ENCODE results near the gene JAM2. TPM values are rescaled to one million over a fixed set of nuclear protein-coding genes. Genes with fewer than 3 reads are reported as not detected.
"Not testable (repeated sequence)": the region's sequence is repeated elsewhere in the genome, so short reads cannot be mapped to it uniquely, and the experiment has no call there.

The JAM2 gene
- total RNA-seq: 42.5 TPM

- DNase-seq: peak; percentile 79
Observed at GRCh38 chr21:25638660-25639550, at the start of gene JAM2. Gene JAM2 (plus strand): TSS chr21:25639258. CDS start chr21:25639822, 564 bp downstream.

- DNase-seq: no peak
Observed at GRCh38 chr21:25589887-25590286, 49.2 kb upstream of the JAM2 start.

DNA sequence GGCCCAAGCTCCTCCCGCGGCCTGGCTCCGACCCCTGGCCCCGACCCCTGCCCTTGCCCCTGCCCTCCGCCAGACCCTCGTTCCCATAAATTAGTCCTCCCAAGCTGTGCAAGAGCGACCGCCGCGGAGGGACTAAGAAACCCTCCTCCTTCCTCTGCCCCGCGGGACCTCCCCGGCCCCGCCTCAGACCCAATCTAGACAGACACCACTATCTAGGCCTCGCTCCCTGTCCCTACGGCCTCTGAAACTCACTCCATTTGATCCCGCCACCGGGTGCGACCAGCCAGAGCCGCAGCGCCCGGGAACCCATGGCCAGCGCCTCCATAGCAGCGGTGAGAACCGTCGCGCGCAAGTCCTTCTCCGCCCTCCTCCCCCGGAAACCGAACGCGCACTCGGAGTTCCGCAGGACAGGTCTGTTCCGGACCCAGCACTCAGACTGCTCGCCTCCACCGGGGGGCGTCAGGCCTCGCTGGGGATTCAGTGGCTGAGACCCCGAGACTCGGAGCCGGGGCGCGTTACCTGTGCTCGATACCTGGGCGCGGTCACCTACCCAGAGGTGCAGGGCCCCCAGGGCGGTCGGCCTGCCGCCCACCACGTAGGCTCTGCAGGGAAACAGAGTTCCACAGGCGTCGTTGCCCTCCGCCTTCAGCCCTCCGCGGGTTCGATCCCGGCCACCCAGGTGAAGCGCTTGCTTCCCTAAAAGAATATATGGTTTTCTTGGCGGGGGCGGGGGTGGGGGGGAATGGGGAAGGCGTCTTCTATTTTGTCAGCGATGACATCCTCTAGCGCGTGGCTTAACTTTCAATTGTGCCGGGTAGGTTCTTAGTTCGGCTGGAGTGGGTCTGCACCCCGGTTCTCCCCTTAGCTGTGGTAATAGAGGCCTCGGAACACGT is 31.7 kb upstream of the JAM2 start, which contains the start of gene MRPL39:
Gene MRPL39, minus strand, starts transcription at position 331 of the 893 bp plus-strand sequence. Its CDS starts 6 bp downstream, at position 325.
- peak; percentile 95 for DNase-seq

DNA sequence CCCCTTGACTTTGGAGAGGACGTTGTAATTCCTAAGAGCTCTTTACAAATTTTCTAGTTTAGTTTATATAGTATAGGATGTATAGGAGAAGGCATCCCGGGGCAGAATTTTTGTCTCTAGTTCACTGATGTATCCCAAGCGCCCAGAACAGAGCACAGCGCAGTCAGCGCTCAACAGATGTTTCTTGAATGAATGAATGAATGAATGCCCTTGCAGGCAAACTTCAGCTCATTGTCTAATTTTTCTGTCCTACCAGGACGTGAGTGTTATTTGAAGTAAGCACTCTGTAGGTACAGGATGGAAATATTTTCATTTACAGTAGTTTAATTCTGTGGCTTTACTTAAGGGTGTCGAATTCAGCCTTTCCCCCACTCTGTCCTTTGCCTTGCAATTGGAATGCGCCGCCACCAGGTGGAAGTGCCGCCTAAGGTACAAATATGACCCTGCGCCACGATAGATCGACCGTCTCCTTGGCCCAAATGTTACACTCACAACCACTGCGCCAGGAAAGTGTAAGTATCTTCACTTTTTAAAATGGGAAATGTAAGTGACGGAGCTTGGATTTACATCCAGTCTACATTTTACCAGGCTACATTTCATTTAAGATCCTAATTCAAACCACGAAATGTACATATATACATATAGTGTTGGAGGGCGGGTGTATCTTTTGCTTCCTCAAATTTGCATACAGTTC is 30.9 kb upstream of the JAM2 start:
- DNase-seq: peak; percentile 94

DNA sequence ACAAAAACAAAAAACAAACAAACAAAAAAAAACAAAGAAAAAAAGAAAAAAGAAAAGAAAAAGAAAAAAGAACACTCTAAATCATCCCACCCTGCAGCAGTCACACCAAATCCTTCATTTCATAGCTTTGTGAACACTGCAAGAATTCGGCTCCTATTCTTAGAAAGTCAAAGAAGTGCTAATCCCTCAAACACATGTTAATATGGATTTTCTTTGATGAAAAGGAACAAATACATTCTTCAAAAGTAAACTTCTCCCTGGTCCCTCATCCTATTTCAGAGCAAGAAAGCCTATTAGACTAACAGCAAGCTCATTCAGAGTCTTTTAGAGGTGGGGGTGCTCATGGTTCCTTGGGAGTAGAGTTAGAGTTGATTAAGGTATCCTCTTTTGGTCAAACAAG is 24.6 kb upstream of the JAM2 start:
- DNase-seq: no peak

GRCh38 chr21:25615880-25616279 is 23.2 kb upstream of the JAM2 start:
- DNase-seq: peak; percentile 69

- DNase-seq: no peak
Observed at GRCh38 chr21:25619198-25619597, 19.9 kb upstream of the JAM2 start.

GRCh38 chr21:25624511-25624910 is 14.5 kb upstream of the JAM2 start:
- no peak for DNase-seq

- no peak for DNase-seq
Observed at GRCh38 chr21:25625036-25625435, 14.0 kb upstream of the JAM2 start.

DNA sequence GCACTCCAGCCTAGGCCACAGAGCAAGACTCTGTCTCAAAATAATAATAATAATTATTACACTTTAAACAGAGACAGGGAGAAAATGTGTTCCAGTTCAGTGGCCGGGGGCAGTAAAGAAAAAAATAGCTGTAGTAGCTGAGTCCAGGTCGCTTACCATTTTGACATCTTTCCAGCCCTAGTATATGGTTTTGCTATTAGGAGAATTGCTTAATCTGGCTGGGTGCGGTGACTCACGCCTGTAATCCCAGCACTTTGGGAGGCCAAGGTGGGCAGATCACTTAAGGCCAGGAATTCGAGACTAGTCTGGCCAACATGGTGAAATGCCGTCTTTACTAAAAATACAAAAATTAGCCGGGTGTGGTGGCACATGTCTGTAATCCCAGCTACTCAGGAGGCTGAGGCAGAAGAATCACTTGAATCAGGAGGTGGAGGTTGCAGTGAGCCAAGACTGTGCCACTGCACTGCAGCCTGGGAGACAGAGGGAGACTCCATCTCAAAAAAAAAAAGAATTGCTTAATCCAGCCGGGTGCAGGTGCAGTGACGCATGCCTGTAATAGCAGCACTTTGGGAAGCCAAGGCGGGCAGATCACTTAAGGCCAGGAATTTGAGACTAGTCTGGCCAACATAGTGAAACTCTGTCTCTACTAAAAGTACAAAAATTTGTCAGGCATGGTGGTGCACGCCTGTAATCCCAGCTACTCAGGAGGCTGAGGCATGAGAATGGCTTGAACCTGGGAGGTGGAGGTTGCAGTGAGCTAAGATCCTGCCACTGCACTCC is 13.1 kb upstream of the JAM2 start:
- DNase-seq: not testable (repeated sequence)

- DNase-seq: peak; percentile 54
Observed at GRCh38 chr21:25626757-25627156, 12.3 kb upstream of the JAM2 start.

DNA sequence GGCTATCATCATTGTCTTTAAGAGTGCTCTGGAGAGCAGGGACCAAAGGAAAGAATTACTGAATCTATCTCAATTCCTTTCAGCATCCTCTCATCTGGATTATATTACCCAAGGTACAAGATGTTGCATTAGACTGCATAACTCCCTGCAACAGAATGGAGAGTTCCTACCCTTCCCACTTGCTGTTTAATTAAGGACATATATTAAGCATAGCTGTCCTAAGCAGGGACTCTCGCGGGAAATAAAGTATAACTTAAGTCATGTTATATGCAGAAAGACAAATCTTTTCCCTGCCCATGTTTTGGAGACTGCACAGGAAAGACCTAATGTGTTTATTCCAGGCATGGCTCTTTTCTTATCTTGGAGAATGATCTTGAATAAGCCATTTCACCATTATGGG is 6.8 kb upstream of the JAM2 start:
- no peak for DNase-seq

DNA sequence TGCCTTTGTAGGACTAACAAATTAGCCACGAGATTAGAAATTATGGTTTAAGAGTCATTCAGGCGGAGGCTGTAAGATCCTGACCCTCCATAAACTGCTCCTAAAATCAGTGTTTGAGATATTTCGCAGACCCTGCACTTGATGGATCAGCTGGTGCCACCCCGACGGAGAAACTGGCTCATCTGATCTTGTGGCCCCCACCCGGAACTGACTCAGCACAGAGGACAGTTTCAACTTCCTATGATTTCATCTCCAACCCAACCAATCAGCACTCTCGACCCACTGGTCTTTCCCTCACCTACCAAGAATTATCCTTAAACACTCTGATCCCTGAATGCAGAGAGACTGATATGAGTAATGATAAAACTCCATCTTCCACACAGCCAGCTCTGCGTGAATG is 3.7 kb upstream of the JAM2 start:
- DNase-seq: no peak

DNA sequence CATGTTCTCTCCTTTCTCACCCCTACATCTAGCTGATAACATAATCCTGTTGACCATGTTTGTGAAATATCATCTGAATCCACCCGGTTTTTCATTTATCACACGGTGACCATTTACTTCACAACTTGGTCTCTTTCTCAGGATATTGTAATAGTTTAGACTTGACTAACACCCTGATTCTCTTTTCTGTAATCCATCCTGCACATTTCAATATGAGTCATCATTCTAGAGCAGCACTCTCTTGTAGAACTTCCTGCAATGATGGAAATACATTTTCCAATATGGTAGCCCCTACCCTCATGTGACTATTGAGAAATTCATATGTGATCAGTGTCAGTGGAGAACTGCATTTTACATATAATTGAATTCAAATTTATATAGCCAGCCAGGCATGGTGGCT is 2.3 kb upstream of the JAM2 start:
- DNase-seq: no peak

DNA sequence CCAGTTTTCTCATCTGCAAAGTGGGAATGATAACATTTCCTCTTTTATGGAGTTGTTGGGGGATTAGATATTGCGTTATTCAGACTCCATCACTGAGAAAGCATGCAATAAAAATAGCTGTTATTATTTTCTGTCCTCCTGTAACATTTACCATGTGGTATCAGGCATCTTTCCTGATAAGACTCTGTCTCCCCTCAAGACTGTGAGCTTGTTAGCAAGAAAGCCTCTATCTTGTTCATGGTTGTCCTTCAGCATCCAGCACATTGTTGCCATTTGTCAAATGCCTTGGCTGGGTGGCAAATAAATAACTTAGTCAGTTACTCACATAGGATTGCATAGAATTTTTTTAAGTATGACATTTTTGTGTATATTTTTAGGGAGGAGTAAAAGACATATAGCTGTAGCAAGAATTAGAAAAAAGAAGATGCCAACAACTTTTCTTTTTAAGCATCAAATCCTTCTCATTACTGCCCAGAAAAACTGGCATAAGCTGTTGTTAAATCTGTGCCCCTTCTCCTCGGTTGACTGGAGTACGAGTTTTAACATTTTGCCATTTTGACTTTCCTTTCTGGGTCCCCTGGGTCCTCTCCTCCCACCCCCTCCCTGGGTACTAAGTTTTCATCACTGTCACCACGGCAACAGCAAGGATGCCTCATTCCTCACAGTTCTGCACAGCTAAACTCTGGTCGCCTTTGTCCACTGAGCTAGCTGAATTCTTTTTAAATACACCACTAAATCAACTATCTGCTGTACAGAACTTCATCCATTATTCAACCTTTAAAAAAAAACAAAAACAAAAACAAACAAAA is 1.0 kb upstream of the JAM2 start:
- DNase-seq: peak; percentile 30

- DNase-seq: peak; percentile 72
Observed at GRCh38 chr21:25639551-25640201, 618 bp downstream of the JAM2 start.

- DNase-seq: peak; percentile 73
Observed at GRCh38 chr21:25640202-25640942, 1.3 kb downstream of the JAM2 start.

DNA sequence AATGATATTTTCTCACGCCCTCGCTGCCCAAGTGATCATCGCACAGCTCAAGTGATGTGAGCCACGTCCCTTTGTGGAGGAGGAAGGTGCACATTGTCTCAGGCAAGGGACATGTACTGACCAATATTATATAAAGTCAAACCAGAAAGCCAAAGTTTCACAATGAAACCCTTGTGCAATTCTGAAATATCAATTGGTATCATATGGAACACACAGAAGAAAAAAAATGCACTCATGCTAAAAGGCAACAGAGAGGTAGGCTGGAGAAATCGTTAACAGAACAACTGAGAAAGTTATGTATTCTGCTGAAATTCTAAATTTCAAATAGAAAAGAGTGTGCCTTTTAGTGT is 1.9 kb downstream of the JAM2 start:
- no peak for DNase-seq

- DNase-seq: no peak
Observed at GRCh38 chr21:25643486-25643885, 4.4 kb downstream of the JAM2 start.

All from tongue (tissue), 2 donors.